HG03571 (cell line): ENCODE measurements around the gene GALR3.
A peak's percentile ranks its signal among the peaks of the same experiment; 100 is the strongest.

Source experiments
- ATAC-seq: cut with Tn5 transposase; IDR thresholded peaks from one replicate; pipeline ENCODE4 v1.9.1; 2021; ENCODE audit not compliant: unreplicated experiment

Gene GALR3

GRCh38 chr22:37802310-37803194, 20.6 kb upstream of the GALR3 start:
- no peak for ATAC-seq

- no peak for ATAC-seq
These were observed 20.0 kb upstream of the GALR3 start for GRCh38 chr22:37803195-37803638.

GRCh38 chr22:37803639-37804351, 19.4 kb upstream of the GALR3 start:
- no peak for ATAC-seq

- ATAC-seq, result no peak
These were observed 18.8 kb upstream of the GALR3 start for GRCh38 chr22:37804352-37804880.

GRCh38 chr22:37804881-37805809, 18.0 kb upstream of the GALR3 start:
- ATAC-seq, result no peak

GRCh38 chr22:37805810-37806277, 17.3 kb upstream of the GALR3 start:
- no peak for ATAC-seq

GRCh38 chr22:37806409-37807333, 16.5 kb upstream of the GALR3 start:
- ATAC-seq, result no peak

- ATAC-seq, result peak; percentile 79
These were observed 15.5 kb upstream of the GALR3 start, which contains the start of gene GCAT for GRCh38 chr22:37807410-37808293. Gene GCAT (plus strand): TSS chr22:37807934. CDS start chr22:37807968, 34 bp downstream.

- no peak for ATAC-seq
These were observed 14.9 kb upstream of the GALR3 start for GRCh38 chr22:37808294-37808657.

- no peak for ATAC-seq
These were observed 13.4 kb upstream of the GALR3 start for GRCh38 chr22:37809672-37810333.

GRCh38 chr22:37811867-37812266, 11.3 kb upstream of the GALR3 start:
- no peak for ATAC-seq

GRCh38 chr22:37812869-37813678, 10.1 kb upstream of the GALR3 start:
- no peak for ATAC-seq

- ATAC-seq, result no peak
These were observed 7.6 kb upstream of the GALR3 start for GRCh38 chr22:37815593-37815992.

- ATAC-seq, result no peak
These were observed 6.5 kb upstream of the GALR3 start for GRCh38 chr22:37816543-37817180.

- ATAC-seq, result peak; percentile 55
These were observed 5.3 kb upstream of the GALR3 start for GRCh38 chr22:37817705-37818408.
